Activated CD8-positive, alpha-beta memory T cell treated with anti-CD3 and anti-CD28 coated beads, Interleukin-2, amount 10 ng/mL, durations not matched to agents 7 days and 5 days (primary cell): ENCODE data around the gene PLN. TPM values are rescaled to one million over a fixed set of nuclear protein-coding genes. Genes with fewer than 3 reads are reported as not detected.

Experiments
- ATAC-seq: fragments of 150-1000 bp; cut with Tn5 transposase; one replicate; pipeline ENCODE4 v1.10.0; 2021; ENCODE audit warnings: moderate library complexity
- CTCF ChIA-PET: fragments of 350-600 bp; sonication (Branson Sonifier 250); formaldehyde crosslinking; loops from one replicate; lab custom pipeline; 2021; ENCODE audit warnings: antibody characterized with exemption; lab: Charles Lee
- DNase-seq: peaks from one replicate; pipeline ENCODE4 v3.0.0-alpha.2; 2020
- H3K27ac Mint-ChIP-seq: one replicate; pipeline ENCODE4 v1.8.0; 2021; ENCODE audit warnings: mild to moderate bottlenecking, mixed read lengths
- H3K27me3 Mint-ChIP-seq: one replicate; pipeline ENCODE4 v1.8.0; 2021; ENCODE audit warnings: mixed read lengths
- H3K36me3 Mint-ChIP-seq: one replicate; pipeline ENCODE4 v1.8.0; 2021; ENCODE audit warnings: mild to moderate bottlenecking, mixed read lengths
- H3K4me1 Mint-ChIP-seq: one replicate; pipeline ENCODE4 v1.8.0; 2021; ENCODE audit warnings: mixed read lengths
- H3K4me3 Mint-ChIP-seq: one replicate; pipeline ENCODE4 v1.8.0; 2021; ENCODE audit warnings: mild to moderate bottlenecking, moderate library complexity, mixed read lengths
- H3K9me3 Mint-ChIP-seq: one replicate; pipeline ENCODE4 v1.8.0; 2022; ENCODE audit warnings: low read depth, mixed read lengths
- total RNA-seq, 2 experiments: library from RNA; stranded (reverse); gene quantifications; one replicate each; pipeline ENCODE4 v1.2.3, GENCODE V29; 2021

Gene PLN
- total RNA-seq, 2 experiments from 2014 or later = not detected

DNA sequence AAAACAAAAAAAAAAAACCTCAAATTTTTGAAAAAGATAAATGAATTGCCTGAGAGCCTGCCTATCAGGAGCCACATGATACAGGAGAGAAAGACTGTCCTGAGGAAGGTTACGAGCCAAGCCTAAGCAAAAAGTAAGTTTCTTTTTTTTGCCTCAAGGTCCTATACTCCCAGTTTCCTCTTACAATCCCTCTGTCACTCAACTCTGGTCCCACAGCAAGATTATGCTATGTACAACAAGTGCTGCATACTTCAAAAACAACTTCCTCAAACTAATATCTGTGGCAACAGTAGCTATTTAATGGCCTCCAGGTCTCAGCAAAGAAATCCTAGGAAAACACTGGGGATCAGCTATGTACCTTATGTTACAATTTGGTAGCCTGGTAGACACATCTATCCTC is 46.8 kb downstream of the PLN start:
- DNase-seq = no peak

GRCh38 chr6:118596774-118597320 is 48.8 kb downstream of the PLN start:
- CTCF ChIA-PET = interaction anchor here (1.7 kb wide), 1 partner anchor 17 kb away, joined by 9 read pairs; no protein-coding TSS in a partner anchor
- Mint-ChIP-seq H3K4me3 (no peak overlapping the region), H3K4me1 (no peaks in the 10 kb centered on the region), H3K9me3 (peaks cover 8% of the 10 kb centered on the region), H3K36me3 (peaks cover 40% of the 10 kb centered on the region), H3K27ac (no peak overlapping the region), H3K27me3 (no peaks in the 10 kb centered on the region)
- ATAC-seq = no peak
- DNase-seq = no peak

More for the DNA sequence above, 46.8 kb downstream of the PLN start:
- H3K9me3 Mint-ChIP-seq = peaks cover 8% of the 10 kb centered on the region
- no peak overlapping the region for H3K27ac Mint-ChIP-seq
- no peaks in the 10 kb centered on the region for H3K27me3 Mint-ChIP-seq
- H3K36me3 Mint-ChIP-seq = peaks cover 45% of the 10 kb centered on the region
- H3K4me1 Mint-ChIP-seq = no peaks in the 10 kb centered on the region
- ATAC-seq = no peak
- H3K4me3 Mint-ChIP-seq = no peak overlapping the region
- CTCF ChIA-PET = interaction anchor here (0.9 kb wide), 1 partner anchor 9 kb away, joined by 3 read pairs; no protein-coding TSS in a partner anchor

- H3K27ac Mint-ChIP-seq = no peak overlapping the region
- DNase-seq = no peak
- H3K36me3 Mint-ChIP-seq = peaks cover 48% of the 10 kb centered on the region
- CTCF ChIA-PET = interaction anchor here (1.7 kb wide), 1 partner anchor 18 kb away, joined by 9 read pairs; no protein-coding TSS in a partner anchor
- H3K9me3 Mint-ChIP-seq = peaks cover 8% of the 10 kb centered on the region
- ATAC-seq = no peak
- no peaks in the 10 kb centered on the region for H3K27me3 Mint-ChIP-seq
- no peaks in the 10 kb centered on the region for H3K4me1 Mint-ChIP-seq
- no peak overlapping the region for H3K4me3 Mint-ChIP-seq
Observed at GRCh38 chr6:118597636-118598035, 49.5 kb downstream of the PLN start.

DNA sequence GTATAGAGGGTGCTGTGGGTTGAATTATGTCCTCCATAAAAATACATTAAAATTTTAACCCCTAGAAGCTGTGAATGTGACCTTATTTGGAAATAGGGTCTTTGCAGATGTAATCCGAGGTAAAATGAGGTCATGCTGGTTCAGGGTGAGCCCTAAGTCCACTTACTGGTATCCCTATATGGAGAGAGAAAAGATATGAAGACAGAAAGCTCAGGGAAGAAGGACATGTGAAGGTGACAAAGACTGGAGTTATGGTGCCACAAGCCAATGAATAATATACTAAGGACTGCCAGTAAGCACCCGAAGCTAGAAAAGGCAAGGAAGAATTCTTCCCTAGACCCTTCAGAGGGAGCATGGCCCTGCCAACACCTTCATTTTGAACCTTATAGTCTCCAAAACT is 50.2 kb downstream of the PLN start:
- no peak for DNase-seq
- peaks cover 8% of the 10 kb centered on the region for H3K9me3 Mint-ChIP-seq
- H3K27me3 Mint-ChIP-seq = no peaks in the 10 kb centered on the region
- H3K4me1 Mint-ChIP-seq = no peaks in the 10 kb centered on the region
- H3K36me3 Mint-ChIP-seq = peaks cover 52% of the 10 kb centered on the region
- no peak overlapping the region for H3K27ac Mint-ChIP-seq
- ATAC-seq = no peak
- CTCF ChIA-PET = interaction anchor here (1.7 kb wide), 1 partner anchor 19 kb away, joined by 9 read pairs; no protein-coding TSS in a partner anchor
- H3K4me3 Mint-ChIP-seq = no peak overlapping the region

GRCh38 chr6:118602300-118602699 is 54.2 kb downstream of the PLN start:
- Mint-ChIP-seq H3K4me3 (no peak overlapping the region), H3K36me3 (peaks cover 59% of the 10 kb centered on the region), H3K9me3 (peaks cover 5% of the 10 kb centered on the region), H3K27ac (no peak overlapping the region), H3K4me1 (peaks cover 9% of the 10 kb centered on the region), H3K27me3 (no peaks in the 10 kb centered on the region)
- DNase-seq = no peak
- CTCF ChIA-PET = interaction anchor here (1.0 kb wide), 1 partner anchor 16 kb away, joined by 3 read pairs; no protein-coding TSS in a partner anchor
- no peak for ATAC-seq

- CTCF ChIA-PET = no interaction called here
- DNase-seq (no peak), ATAC-seq (no peak)
- Mint-ChIP-seq H3K4me3 (no peak overlapping the region), H3K27ac (no peak overlapping the region), H3K27me3 (no peaks in the 10 kb centered on the region), H3K4me1 (peaks cover 9% of the 10 kb centered on the region), H3K9me3 (peaks cover 5% of the 10 kb centered on the region), H3K36me3 (peaks cover 57% of the 10 kb centered on the region)
Observed at GRCh38 chr6:118603372-118603771, 55.3 kb downstream of the PLN start.

DNA sequence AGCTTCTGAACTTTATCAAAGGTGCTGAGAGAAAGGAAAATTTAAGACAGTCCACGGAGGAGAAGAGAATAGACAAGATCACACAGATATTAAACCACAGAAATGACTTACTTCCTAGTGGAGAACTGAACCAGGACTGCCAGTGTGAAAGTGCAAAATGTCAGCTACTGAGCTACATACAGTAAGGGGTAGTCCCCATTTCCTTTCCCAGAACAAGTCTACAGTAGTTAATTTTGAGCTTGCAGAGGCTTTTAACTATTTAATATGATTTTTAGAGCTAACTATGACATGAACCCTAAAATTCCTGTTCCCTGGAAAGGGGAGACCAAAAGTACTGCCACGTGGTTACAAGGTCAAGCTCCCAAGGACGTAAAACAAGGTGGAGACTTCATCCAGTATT is 58.2 kb downstream of the PLN start:
- no peaks in the 10 kb centered on the region for H3K27me3 Mint-ChIP-seq
- no peak for ATAC-seq
- peaks cover 15% of the 10 kb centered on the region for H3K4me1 Mint-ChIP-seq
- H3K4me3 Mint-ChIP-seq = no peak overlapping the region
- DNase-seq = no peak
- H3K36me3 Mint-ChIP-seq = peaks cover 66% of the 10 kb centered on the region
- CTCF ChIA-PET = interaction anchor here (0.6 to 1.6 kb wide), 5 partner anchors 10 to 501 kb away, joined by 3 read pairs; no protein-coding TSS in a partner anchor
- H3K27ac Mint-ChIP-seq = peak overlapping the region; percentile 46
- H3K9me3 Mint-ChIP-seq = peaks cover 11% of the 10 kb centered on the region

- Mint-ChIP-seq H3K4me1 (peaks cover 15% of the 10 kb centered on the region), H3K36me3 (peaks cover 66% of the 10 kb centered on the region), H3K27me3 (no peaks in the 10 kb centered on the region), H3K27ac (no peak overlapping the region), H3K4me3 (no peak overlapping the region), H3K9me3 (peaks cover 14% of the 10 kb centered on the region)
- no peak for ATAC-seq
- CTCF ChIA-PET = interaction anchor here (0.6 to 1.2 kb wide), 3 partner anchors 33 to 500 kb away, joined by 3 read pairs; no protein-coding TSS in a partner anchor
- DNase-seq = no peak
Observed at GRCh38 chr6:118606858-118607257, 58.8 kb downstream of the PLN start.

Other genes with a start within 250 kb of the PLN start
- 10 to 100 TPM; 32.9 to 39.6 TPM for gene CEP85L, start 103.3 kb downstream of the PLN start, total RNA-seq